NK-92 (cell line): ENCODE measurements around the gene SIK1.
"Not testable (repeated sequence)": the region's sequence is repeated elsewhere in the genome, so short reads cannot be mapped to it uniquely, and the experiment has no call there.

Experiments used
- DNase-seq: peaks from one replicate; lab custom pipeline; 2025; ENCODE audit not compliant: unreplicated experiment; lab: John Stamatoyannopoulos, UW

The SIK1 gene

GRCh38 chr21:43440835-43441727 lies 14.2 kb upstream of the SIK1 start:
- DNase-seq: not testable (repeated sequence)

GRCh38 chr21:43439316-43440075 lies 12.6 kb upstream of the SIK1 start:
- not testable (repeated sequence) for DNase-seq

GRCh38 chr21:43436272-43436671 lies 9.3 kb upstream of the SIK1 start:
- not testable (repeated sequence) for DNase-seq

- DNase-seq: not testable (repeated sequence)
These were observed 6.6 kb upstream of the SIK1 start for GRCh38 chr21:43433340-43434136.

- not testable (repeated sequence) for DNase-seq
These were observed 4.0 kb upstream of the SIK1 start for GRCh38 chr21:43430830-43431416.

- DNase-seq: not testable (repeated sequence)
These were observed 2.0 kb upstream of the SIK1 start for GRCh38 chr21:43428964-43429363.

GRCh38 chr21:43427242-43427559 lies 270 bp upstream of the SIK1 start:
- not testable (repeated sequence) for DNase-seq

- DNase-seq: not testable (repeated sequence)
These were observed 927 bp downstream of the SIK1 start for GRCh38 chr21:43426004-43426403.

GRCh38 chr21:43419475-43419874 lies 7.5 kb downstream of the SIK1 start:
- not testable (repeated sequence) for DNase-seq

- DNase-seq: not testable (repeated sequence)
These were observed 12.4 kb downstream of the SIK1 start for GRCh38 chr21:43414576-43414975.

GRCh38 chr21:43412020-43412788 lies 14.7 kb downstream of the SIK1 start:
- not testable (repeated sequence) for DNase-seq

GRCh38 chr21:43410456-43411068 lies 16.4 kb downstream of the SIK1 start:
- not testable (repeated sequence) for DNase-seq

- not testable (repeated sequence) for DNase-seq
These were observed 19.8 kb downstream of the SIK1 start for GRCh38 chr21:43407139-43407538.

- not testable (repeated sequence) for DNase-seq
These were observed 22.5 kb downstream of the SIK1 start for GRCh38 chr21:43404450-43404849.

GRCh38 chr21:43403651-43404430 lies 23.1 kb downstream of the SIK1 start:
- not testable (repeated sequence) for DNase-seq

GRCh38 chr21:43401125-43401524 lies 25.8 kb downstream of the SIK1 start:
- DNase-seq: not testable (repeated sequence)

- not testable (repeated sequence) for DNase-seq
These were observed 27.3 kb downstream of the SIK1 start for GRCh38 chr21:43399595-43400015.

- DNase-seq: not testable (repeated sequence)
These were observed 27.8 kb downstream of the SIK1 start for GRCh38 chr21:43399136-43399535.

- not testable (repeated sequence) for DNase-seq
These were observed 28.4 kb downstream of the SIK1 start for GRCh38 chr21:43398533-43398932.
